GM12878 (cell line): ENCODE data around the gene PTRH2. TPM values are rescaled to one million over a fixed set of nuclear protein-coding genes. Genes with fewer than 3 reads are reported as not detected.
A peak's percentile ranks its signal among the peaks of the same experiment; 100 is the strongest.

ENCODE experiments used
- ATAC-seq: fragments of 200-7000 bp; cut with Tn5 transposase; 3 replicates; pipeline ENCODE4 v1.9.1; 2020; ENCODE audit warnings: mild to moderate bottlenecking, moderate library complexity
- BruUV-seq: library from RNA; stranded (reverse); fragments of 400-500 nt; replicated peaks from 2 replicates; lab custom pipeline; 2021; lab: Mats Ljungman, UMichigan
- CTCF ChIA-PET: fragments of 300-600 bp; sonication (Branson Sonifier 250); formaldehyde crosslinking; extraction: SDS; loops from one replicate; lab custom pipeline; 2021; ENCODE audit warnings: inconsistent platforms; lab: Yijun Ruan, JAX
- POLR2A ChIA-PET: fragments of 350-600 bp; formaldehyde crosslinking; extraction: SDS; loops from one replicate; lab custom pipeline; 2021; ENCODE audit warnings: inconsistent platforms; lab: Charles Lee
- RAD21 ChIA-PET: fragments of 300-600 bp; sonication (Branson Sonifier 250); formaldehyde crosslinking; loops from one replicate; lab custom pipeline; 2023; ENCODE audit warnings: antibody characterized with exemption; ENCODE audit not compliant: unreplicated experiment; lab: Charles Lee
- SMC1A ChIA-PET: fragments of 300-600 bp; sonication (Branson Sonifier 250); formaldehyde crosslinking; loops from one replicate; lab custom pipeline; 2023; ENCODE audit not compliant: unreplicated experiment, uncharacterized antibody; lab: Charles Lee
- DNase-seq: peaks from one replicate; pipeline ENCODE4 v3.0.0-alpha.2; 2011; ENCODE audit warnings: low read depth, low spot score
- FAIRE-seq: peaks from 3 replicates; lab custom pipeline; 2011; peaks lifted over from hg19 to GRCh38; lab: Jason Lieb, UNC
- H2AFZ ChIP-seq: 2 replicates; pipeline ENCODE4 v1.6.0; 2011; ENCODE audit warnings: low read depth, low read length, control low read depth; ENCODE audit not compliant: control insufficient read depth
- H3K27ac ChIP-seq: 2 replicates; pipeline ENCODE4 v1.5.1; 2011; ENCODE audit warnings: control low read depth; ENCODE audit not compliant: control insufficient read depth, insufficient read depth
- H3K27me3 ChIP-seq, 2 experiments: replicated peaks in 1 of 2; 2 replicates each; pipeline versions ENCODE4 v1.6.0 to v1.6.1; 2011; ENCODE audit warnings: low read length in 1 of 2; ENCODE audit not compliant: control insufficient read depth in 2 of 2, insufficient read depth in 2 of 2
- H3K36me3 ChIP-seq, 2 experiments: 2 replicates each; pipeline ENCODE4 v1.5.1; 2011; ENCODE audit warnings: low read length in 1 of 2; ENCODE audit not compliant: control insufficient read depth in 2 of 2, insufficient read depth in 2 of 2
- H3K4me1 ChIP-seq: 2 replicates; pipeline ENCODE4 v1.6.1; 2011; ENCODE audit warnings: mild to moderate bottlenecking, low read length, moderate library complexity, mixed read lengths; ENCODE audit not compliant: control insufficient read depth, insufficient read depth
- H3K4me2 ChIP-seq: 2 replicates; pipeline ENCODE4 v1.6.0; 2011; ENCODE audit warnings: control low read depth; ENCODE audit not compliant: control insufficient read depth, insufficient read depth
- H3K4me3 ChIP-seq: fragments of 200-600 bp; sonication (generic); 2 replicates; pipeline ENCODE4 v1.5.1; 2016
- H3K79me2 ChIP-seq: 2 replicates; pipeline ENCODE4 v1.6.0; 2011; ENCODE audit warnings: low read length; ENCODE audit not compliant: control insufficient read depth, insufficient read depth
- H3K9ac ChIP-seq: 2 replicates; pipeline ENCODE4 v1.8.0; 2011; ENCODE audit warnings: low read length, control low read depth, mixed read lengths; ENCODE audit not compliant: control insufficient read depth, insufficient read depth
- H3K9me3 ChIP-seq: replicated peaks from 3 replicates; pipeline ENCODE4 v1.5.1; 2011; ENCODE audit warnings: mild to moderate bottlenecking, low read length; ENCODE audit not compliant: control insufficient read depth, insufficient read depth
- H4K20me1 ChIP-seq: 2 replicates; pipeline ENCODE4 v1.6.0; 2011; ENCODE audit not compliant: control insufficient read depth, insufficient read depth
- HDAC2 ChIP-seq: fragments of 200-600 bp; sonication (generic); IDR thresholded peaks from 2 replicates; pipeline ENCODE4 v1.6.1; 2017
- LARP7 ChIP-seq: fragments of 450-650 bp; IDR thresholded peaks from 2 replicates; pipeline ENCODE4 v1.6.1; 2017; ENCODE audit warnings: mild to moderate bottlenecking
- RFX5 ChIP-seq: IDR thresholded peaks from 2 replicates; pipeline ENCODE4 v1.6.1; 2011; ENCODE audit warnings: low read depth, low read length, improper control_type of control experiment
- SMAD5 ChIP-seq: IDR thresholded peaks from 2 replicates; pipeline ENCODE4 v1.6.1; 2016; ENCODE audit warnings: antibody characterized with exemption, low read depth
- WGBS: methylation state at CpG from one replicate; pipeline ENCODE4 v1.1.6; 2016; ENCODE audit warnings: low lambda C conversion rate; ENCODE audit not compliant: insufficient replicate concordance, insufficient coverage; ENCODE audit errors: missing lambda C conversion rate; 5-methylcytosine and 5-hydroxymethylcytosine counted together
- in situ Hi-C: fragments of 300-500 bp; cut with MboI; formaldehyde crosslinking; loops from 9 replicates; pipeline ENCODE4 v1.14.3; 2018; ENCODE audit warnings: mixed read lengths
- intact Hi-C: fragments of 100-400 bp; cut with micrococcal nuclease; formaldehyde crosslinking; loops from one replicate; pipeline ENCODE4 v1.14.2; 2022; ENCODE audit not compliant: unreplicated experiment
- polyA plus RNA-seq, 11 experiments: library from polyadenylated mRNA; depleted of rRNA in 4 of 11; unstranded in 6 of 11; stranded (reverse) in 5 of 11; fragments of >200 nt; fragmentation: Nextera tagmentation in 4 of 11; fragmentation: Illumina TruSeq in 1 of 11; extraction: Ambion mirVana in 4 of 11; extraction: Trizol in 1 of 11; gene quantifications; 1 replicate in 1 of 11; 2 replicates in 10 of 11; pipeline versions ENCODE4 v1.2.1 to v1.2.3, GENCODE V29; 2011 to 2016; ENCODE audit warnings: inconsistent platforms in 2 of 11, missing spikeins in 2 of 11, low read depth in 1 of 11
- total RNA-seq, 4 experiments: library from RNA; depleted of rRNA in 3 of 4; stranded (reverse); fragments of >200 nt in 3 of 4; fragmentation: Illumina TruSeq in 1 of 4; extraction: Trizol in 1 of 4; gene quantifications; 2 replicates each; pipeline versions ENCODE4 v1.2.1 to v1.2.3, GENCODE V29; 2013 to 2021
- TF ChIP-seq, protein P1 (sequence below): IDR thresholded peaks from 2 replicates; pipeline ENCODE4 v1.6.1; 2012; ENCODE audit warnings: mild to moderate bottlenecking, low read depth, low read length
- TF ChIP-seq, protein P2 (sequence below): fragments of 450-650 bp; IDR thresholded peaks from 2 replicates; pipeline ENCODE4 v1.6.1; 2017; ENCODE audit warnings: antibody characterized with exemption, mild to moderate bottlenecking, moderate library complexity
- TF ChIP-seq, protein P3 (sequence below): IDR thresholded peaks from 2 replicates; pipeline ENCODE4 v1.6.1; 2011; ENCODE audit warnings: low read depth, mild to moderate bottlenecking, low read length, moderate library complexity, borderline replicate concordance; ENCODE audit errors: extremely low read depth

The PTRH2 gene
- total and polyA plus RNA-seq, 10 of the 15 experiments (the other 5 are each of a cell fraction or from before 2014, with no cell fraction given), result 37.7 to 156 (median 63.4) TPM

DNA sequence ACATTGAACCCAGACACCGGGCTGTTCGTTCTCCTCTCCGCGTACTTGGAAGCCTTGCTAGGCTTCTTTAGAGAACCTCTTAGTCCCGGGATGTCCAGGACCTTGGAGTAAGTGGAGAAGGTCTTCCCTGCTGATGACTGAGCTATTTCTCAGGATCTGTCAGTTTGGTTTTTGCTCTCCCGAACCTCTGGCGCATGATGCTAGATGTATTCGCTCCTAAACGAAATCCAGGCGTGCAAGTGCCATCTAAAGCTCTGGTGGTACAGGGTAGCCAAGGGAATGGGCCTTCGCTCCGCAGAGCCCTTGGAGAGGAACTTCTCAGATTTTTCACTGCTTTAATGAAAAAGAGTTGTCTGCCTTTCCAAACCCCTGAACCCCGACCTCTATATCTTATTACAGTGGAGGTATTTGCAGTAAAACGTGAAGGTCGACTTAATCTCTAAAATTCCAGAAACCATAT is 771 bp upstream of the PTRH2 start:
- SMC1A ChIA-PET, result interaction anchor here (0.7 to 2.4 kb wide), 11 partner anchors 13 to 151 kb away, joined by 3 to 9 read pairs (median 3); no protein-coding TSS in a partner anchor
- no TSS peak for BruUV-seq

DNA sequence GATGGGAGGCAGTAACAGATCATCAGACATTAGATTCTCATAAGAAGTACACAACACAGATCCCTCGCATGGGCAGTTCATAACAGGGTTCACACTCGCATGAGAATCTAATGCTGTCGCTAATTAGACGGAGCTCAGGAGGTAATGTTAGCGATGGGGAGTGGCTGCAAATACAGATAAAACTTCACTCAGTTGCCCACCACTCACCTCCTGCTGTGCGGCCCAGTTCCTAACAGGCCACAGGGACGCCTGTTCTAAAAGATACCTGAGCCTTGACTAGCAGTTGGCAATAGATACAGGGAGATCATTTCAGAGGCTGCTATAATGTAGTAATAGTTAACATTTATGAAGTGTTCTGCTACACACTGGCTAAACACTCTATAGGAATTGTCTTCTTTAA is 4.9 kb downstream of the PTRH2 start:
- CTCF ChIA-PET, result interaction anchor here (0.6 to 1.4 kb wide), 2 partner anchors 29 to 47 kb away, joined by 4 read pairs; no protein-coding TSS in a partner anchor
- FAIRE-seq (no peak), DNase-seq (no peak), ATAC-seq (no peak)
- peaks cover 93% of the 10 kb centered on the region for H3K79me2 ChIP-seq
- H3K4me1 ChIP-seq, result no peaks in the 10 kb centered on the region; the same call in 1 of the 2 replicates
- POLR2A ChIA-PET, result interaction anchor here (1.8 to 1.9 kb wide), 2 partner anchors 17 to 26 kb away, joined by 4 to 7 read pairs; no protein-coding TSS in a partner anchor
- H3K9me3 ChIP-seq, result no peaks in the 10 kb centered on the region
- SMC1A ChIA-PET, result interaction anchor here (1.2 to 2.1 kb wide), 3 partner anchors 10 to 157 kb away, joined by 4 to 8 read pairs (median 4); no protein-coding TSS in a partner anchor
- no peak overlapping the region for H3K4me3 ChIP-seq
- peak overlapping the region; percentile 35; the same call in 1 of the 2 replicates for H3K4me2 ChIP-seq
- no peaks in the 10 kb centered on the region for H3K27me3 ChIP-seq
- no peak overlapping the region for H3K9ac ChIP-seq
- RAD21 ChIA-PET, result interaction anchor here (0.6 to 1.1 kb wide), 2 partner anchors 32 to 56 kb away, joined by 3 to 4 read pairs; no protein-coding TSS in a partner anchor
- peaks cover 6 to 17% of the 10 kb centered on the region in 2 experiments for H3K36me3 ChIP-seq
- H2AFZ ChIP-seq, result no peak overlapping the region
- H4K20me1 ChIP-seq, result no peaks in the 10 kb centered on the region; the same call in 1 of the 2 replicates
- in situ Hi-C loops (no loop called here), intact Hi-C loops (no loop called here)
- H3K27ac ChIP-seq, result no peak overlapping the region
- no TSS peak for BruUV-seq
- 98% methylated on average over 7 of the region's 7 CpGs for WGBS
- TF ChIP-seq SMAD5 (no peak), RFX5 (no peak), HDAC2 (no peak)
- TF ChIP-seq, protein P1, sequence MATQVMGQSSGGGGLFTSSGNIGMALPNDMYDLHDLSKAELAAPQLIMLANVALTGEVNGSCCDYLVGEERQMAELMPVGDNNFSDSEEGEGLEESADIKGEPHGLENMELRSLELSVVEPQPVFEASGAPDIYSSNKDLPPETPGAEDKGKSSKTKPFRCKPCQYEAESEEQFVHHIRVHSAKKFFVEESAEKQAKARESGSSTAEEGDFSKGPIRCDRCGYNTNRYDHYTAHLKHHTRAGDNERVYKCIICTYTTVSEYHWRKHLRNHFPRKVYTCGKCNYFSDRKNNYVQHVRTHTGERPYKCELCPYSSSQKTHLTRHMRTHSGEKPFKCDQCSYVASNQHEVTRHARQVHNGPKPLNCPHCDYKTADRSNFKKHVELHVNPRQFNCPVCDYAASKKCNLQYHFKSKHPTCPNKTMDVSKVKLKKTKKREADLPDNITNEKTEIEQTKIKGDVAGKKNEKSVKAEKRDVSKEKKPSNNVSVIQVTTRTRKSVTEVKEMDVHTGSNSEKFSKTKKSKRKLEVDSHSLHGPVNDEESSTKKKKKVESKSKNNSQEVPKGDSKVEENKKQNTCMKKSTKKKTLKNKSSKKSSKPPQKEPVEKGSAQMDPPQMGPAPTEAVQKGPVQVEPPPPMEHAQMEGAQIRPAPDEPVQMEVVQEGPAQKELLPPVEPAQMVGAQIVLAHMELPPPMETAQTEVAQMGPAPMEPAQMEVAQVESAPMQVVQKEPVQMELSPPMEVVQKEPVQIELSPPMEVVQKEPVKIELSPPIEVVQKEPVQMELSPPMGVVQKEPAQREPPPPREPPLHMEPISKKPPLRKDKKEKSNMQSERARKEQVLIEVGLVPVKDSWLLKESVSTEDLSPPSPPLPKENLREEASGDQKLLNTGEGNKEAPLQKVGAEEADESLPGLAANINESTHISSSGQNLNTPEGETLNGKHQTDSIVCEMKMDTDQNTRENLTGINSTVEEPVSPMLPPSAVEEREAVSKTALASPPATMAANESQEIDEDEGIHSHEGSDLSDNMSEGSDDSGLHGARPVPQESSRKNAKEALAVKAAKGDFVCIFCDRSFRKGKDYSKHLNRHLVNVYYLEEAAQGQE, result no peak
- TF ChIP-seq, protein P2, sequence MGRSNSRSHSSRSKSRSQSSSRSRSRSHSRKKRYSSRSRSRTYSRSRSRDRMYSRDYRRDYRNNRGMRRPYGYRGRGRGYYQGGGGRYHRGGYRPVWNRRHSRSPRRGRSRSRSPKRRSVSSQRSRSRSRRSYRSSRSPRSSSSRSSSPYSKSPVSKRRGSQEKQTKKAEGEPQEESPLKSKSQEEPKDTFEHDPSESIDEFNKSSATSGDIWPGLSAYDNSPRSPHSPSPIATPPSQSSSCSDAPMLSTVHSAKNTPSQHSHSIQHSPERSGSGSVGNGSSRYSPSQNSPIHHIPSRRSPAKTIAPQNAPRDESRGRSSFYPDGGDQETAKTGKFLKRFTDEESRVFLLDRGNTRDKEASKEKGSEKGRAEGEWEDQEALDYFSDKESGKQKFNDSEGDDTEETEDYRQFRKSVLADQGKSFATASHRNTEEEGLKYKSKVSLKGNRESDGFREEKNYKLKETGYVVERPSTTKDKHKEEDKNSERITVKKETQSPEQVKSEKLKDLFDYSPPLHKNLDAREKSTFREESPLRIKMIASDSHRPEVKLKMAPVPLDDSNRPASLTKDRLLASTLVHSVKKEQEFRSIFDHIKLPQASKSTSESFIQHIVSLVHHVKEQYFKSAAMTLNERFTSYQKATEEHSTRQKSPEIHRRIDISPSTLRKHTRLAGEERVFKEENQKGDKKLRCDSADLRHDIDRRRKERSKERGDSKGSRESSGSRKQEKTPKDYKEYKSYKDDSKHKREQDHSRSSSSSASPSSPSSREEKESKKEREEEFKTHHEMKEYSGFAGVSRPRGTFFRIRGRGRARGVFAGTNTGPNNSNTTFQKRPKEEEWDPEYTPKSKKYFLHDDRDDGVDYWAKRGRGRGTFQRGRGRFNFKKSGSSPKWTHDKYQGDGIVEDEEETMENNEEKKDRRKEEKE, result no peak
- TF ChIP-seq, protein P3, sequence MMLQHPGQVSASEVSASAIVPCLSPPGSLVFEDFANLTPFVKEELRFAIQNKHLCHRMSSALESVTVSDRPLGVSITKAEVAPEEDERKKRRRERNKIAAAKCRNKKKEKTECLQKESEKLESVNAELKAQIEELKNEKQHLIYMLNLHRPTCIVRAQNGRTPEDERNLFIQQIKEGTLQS, result no peak

More for the DNA sequence above, 771 bp upstream of the PTRH2 start:
- Histone ChIP-seq H3K4me2 (peak overlapping the region; percentile 58), H3K9me3 (no peaks in the 10 kb centered on the region), H3K9ac (peak overlapping the region; percentile 95), H3K79me2 (peaks cover 87% of the 10 kb centered on the region), H3K27me3 (no peaks in the 10 kb centered on the region), H3K4me3 (peak overlapping the region; percentile 84), H2AFZ (peak overlapping the region; percentile 90), H3K4me1 (peaks cover 3% of the 10 kb centered on the region; the same call in 1 of the 2 replicates), H3K36me3 (no peaks in the 10 kb centered on the region; a peak in 1 of 4 replicates), H4K20me1 (no peaks in the 10 kb centered on the region; the same call in 1 of the 2 replicates), H3K27ac (peak overlapping the region; percentile 96)
- CTCF ChIA-PET, result interaction anchor here (1.1 to 2.3 kb wide), 8 partner anchors 37 to 206 kb away, joined by 3 to 7 read pairs (median 3); no protein-coding TSS in a partner anchor
- DNase-seq (no peak), ATAC-seq (peak; percentile 2), FAIRE-seq (no peak)
- POLR2A ChIA-PET, result interaction anchor here (0.5 to 2.0 kb wide), 5 partner anchors 11 to 1226 kb away, joined by 3 to 4 read pairs (median 3); partner anchors contain the start of gene CLTC
- 8% methylated on average over 15 of the region's 15 CpGs for WGBS
- RAD21 ChIA-PET, result interaction anchor here (1.1 to 2.5 kb wide), 4 partner anchors 25 to 86 kb away, joined by 3 to 11 read pairs (median 6); no protein-coding TSS in a partner anchor
- TF ChIP-seq LARP7 (peak; percentile 1; the same call in 1 of the 2 replicates), RFX5 (no peak)
- in situ Hi-C loops (no loop called here), intact Hi-C loops (loop anchor here (1.0 kb wide), 1 partner anchor 89 kb away; the partner anchor contains the start of gene CLTC)
